ENCODE measurements around the gene UNC93B1.
A peak's percentile ranks its signal among the peaks of the same experiment; 100 is the strongest.

UNC93B1 gene

DNA sequence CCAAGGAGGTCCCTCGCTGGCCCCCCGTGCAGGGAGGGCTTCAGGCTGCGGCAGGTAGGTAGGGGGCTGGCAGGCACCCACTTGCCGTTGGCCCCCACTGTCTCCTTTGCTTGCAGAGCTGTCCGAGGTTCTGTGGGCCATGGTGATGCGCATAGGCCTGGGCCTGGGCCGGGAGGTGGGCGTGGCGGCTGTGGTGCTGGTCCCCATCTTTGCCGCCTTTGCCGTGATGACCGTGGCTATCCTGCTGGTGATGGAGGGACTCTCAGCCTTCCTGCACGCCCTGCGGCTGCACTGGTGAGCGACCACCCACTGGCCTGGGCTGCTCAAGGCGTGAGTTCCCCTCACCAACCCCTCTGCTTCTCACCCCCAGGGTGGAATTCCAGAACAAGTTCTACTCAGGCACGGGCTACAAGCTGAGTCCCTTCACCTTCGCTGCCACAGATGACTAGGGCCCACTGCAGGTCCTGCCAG lies 46.5 kb upstream of the UNC93B1 start:
- H3K27ac ChIP-seq, result no peak overlapping the region
- DNase-seq, result no peak
- TF ChIP-seq, protein P1, sequence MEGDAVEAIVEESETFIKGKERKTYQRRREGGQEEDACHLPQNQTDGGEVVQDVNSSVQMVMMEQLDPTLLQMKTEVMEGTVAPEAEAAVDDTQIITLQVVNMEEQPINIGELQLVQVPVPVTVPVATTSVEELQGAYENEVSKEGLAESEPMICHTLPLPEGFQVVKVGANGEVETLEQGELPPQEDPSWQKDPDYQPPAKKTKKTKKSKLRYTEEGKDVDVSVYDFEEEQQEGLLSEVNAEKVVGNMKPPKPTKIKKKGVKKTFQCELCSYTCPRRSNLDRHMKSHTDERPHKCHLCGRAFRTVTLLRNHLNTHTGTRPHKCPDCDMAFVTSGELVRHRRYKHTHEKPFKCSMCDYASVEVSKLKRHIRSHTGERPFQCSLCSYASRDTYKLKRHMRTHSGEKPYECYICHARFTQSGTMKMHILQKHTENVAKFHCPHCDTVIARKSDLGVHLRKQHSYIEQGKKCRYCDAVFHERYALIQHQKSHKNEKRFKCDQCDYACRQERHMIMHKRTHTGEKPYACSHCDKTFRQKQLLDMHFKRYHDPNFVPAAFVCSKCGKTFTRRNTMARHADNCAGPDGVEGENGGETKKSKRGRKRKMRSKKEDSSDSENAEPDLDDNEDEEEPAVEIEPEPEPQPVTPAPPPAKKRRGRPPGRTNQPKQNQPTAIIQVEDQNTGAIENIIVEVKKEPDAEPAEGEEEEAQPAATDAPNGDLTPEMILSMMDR (IDR thresholded peaks at IDR 0.05; ENCODE audit: low read depth, low read length), result no peak

DNA sequence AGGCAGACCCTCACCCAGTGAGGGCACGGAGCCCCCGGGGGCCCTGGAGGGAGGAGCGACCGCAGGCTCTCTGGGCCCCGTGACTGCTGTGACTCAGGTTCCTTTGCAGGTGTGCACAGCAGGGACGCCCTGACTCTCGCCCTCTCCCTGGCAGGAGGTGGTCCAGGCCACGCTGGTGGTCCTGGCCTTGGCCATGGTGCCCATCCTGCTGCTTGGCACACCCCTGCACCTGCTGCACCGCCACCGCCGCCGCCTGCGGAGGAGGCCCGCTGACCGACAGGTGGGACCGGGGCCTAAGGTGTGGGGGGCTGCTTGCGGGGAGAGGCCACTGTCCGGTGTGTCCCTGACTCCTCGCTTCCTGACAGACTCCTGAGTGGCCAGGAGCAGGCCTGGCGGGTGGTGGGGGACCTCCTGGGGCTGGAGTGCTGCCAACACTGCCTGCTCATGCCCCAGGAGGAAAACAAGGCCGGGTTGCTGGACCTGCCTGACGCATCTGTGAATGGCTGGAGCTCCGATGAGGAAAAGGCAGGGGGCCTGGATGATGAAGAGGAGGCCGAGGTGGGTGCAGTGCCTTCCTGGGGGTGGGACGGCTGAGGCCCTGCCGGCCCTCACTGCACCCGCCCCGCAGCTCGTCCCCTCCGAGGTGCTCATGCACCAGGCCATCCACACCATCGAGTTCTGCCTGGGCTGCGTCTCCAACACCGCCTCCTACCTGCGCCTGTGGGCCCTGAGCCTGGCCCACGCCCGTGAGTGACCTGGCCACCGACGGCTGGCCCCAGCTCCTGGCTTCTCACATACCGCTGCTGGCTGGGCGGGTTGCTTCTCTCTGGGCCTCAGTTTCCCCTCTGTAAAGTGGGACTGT lies 45.8 kb upstream of the UNC93B1 start:
- H3K4me3 ChIP-seq (ENCODE audit: low read depth, low read length), result no peak overlapping the region
- TF ChIP-seq, protein P1 (IDR thresholded peaks at IDR 0.05; ENCODE audit: low read depth, low read length), result 0 out of 2 replicates have a peak, but pooled peaks have one; percentile 9
- no peaks in the 10 kb centered on the region for H3K9me3 ChIP-seq (ENCODE audit: severe bottlenecking)
- no peak overlapping the region for H3K27ac ChIP-seq
- H3K36me3 ChIP-seq, result no peaks in the 10 kb centered on the region
- no peaks in the 10 kb centered on the region for H3K27me3 ChIP-seq (ENCODE audit: insufficient read depth, low read depth, severe bottlenecking)
- no peak for DNase-seq

More for the DNA sequence above, 46.5 kb upstream of the UNC93B1 start:
- Histone ChIP-seq H3K36me3 (no peaks in the 10 kb centered on the region), H3K27me3 (ENCODE audit: insufficient read depth, low read depth, severe bottlenecking) (no peaks in the 10 kb centered on the region), H3K4me3 (ENCODE audit: low read depth, low read length) (no peak overlapping the region), H3K9me3 (ENCODE audit: severe bottlenecking) (no peaks in the 10 kb centered on the region)

DNA sequence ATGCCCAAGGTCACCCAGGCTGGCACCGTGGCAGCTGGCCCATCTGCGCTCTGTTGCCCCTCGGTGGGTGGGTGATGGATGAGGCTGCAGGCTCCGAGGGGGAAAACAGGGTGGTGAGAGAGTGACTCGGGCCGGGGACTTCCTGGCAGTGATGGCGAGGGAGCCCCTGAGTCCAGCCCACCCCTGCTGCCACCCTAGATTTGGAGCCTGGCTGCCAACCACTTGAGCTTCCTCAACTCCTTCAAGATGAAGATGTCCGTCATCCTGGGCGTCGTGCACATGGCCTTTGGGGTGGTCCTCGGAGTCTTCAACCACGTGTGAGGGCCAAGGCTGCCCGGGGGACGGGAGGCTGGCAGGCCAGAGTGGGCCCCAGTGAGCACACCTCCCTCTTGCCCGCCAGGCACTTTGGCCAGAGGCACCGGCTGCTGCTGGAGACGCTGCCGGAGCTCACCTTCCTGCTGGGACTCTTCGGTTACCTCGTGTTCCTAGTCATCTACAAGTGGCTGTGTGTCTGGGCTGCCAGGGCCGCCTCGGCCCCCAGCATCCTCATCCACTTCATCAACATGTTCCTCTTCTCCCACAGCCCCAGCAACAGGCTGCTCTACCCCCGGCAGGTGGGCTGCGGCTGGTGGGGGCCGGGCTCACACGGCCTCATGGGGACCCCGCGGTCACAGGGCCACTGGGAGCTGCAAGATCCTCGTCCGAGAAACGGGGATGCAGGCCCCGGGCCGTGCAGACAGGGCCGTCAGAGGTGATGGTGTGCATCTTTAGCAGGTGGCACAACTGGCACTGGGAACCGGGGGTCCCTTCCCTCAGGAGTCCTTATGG lies 45.0 kb upstream of the UNC93B1 start:
- H3K27ac ChIP-seq, result no peak overlapping the region

DNA sequence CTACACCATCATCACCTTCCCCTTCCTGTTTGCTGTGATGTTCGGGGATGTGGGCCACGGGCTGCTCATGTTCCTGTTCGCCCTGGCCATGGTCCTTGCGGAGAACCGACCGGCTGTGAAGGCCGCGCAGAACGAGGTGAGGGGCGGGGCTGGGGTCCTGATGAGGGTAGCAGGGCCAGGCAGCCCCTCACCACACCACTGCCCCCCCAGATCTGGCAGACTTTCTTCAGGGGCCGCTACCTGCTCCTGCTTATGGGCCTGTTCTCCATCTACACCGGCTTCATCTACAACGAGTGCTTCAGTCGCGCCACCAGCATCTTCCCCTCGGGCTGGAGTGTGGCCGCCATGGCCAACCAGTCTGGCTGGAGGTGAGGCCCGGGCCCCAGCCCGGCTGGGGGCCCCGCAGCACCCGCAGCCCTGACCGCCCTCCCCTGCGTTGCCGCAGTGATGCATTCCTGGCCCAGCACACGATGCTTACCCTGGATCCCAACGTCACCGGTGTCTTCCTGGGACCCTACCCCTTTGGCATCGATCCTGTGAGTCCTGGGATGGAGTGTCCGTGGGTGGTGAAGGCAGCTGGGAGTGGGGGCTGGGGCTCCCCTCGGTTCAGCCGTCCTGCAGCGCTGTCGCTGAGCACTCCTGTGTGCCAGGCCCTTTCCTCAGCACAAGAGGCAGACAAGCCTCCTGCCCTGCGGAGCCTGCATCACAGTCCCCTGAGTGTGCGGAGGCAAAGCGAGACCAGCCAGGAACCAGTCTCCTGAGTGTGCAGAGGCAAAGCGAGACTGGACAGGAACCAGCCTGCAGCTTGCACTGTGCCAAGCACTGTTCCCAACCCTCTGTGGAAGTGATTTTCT lies 43.8 kb upstream of the UNC93B1 start:
- Histone ChIP-seq H3K27me3 (ENCODE audit: insufficient read depth, low read depth, severe bottlenecking) (no peaks in the 10 kb centered on the region), H3K27ac (no peak overlapping the region), H3K9me3 (ENCODE audit: severe bottlenecking) (no peaks in the 10 kb centered on the region), H3K4me3 (ENCODE audit: low read depth, low read length) (no peak overlapping the region), H3K36me3 (no peaks in the 10 kb centered on the region)
- DNase-seq, result no peak
- TF ChIP-seq, protein P1 (IDR thresholded peaks at IDR 0.05; ENCODE audit: low read depth, low read length), result no peak

More for the DNA sequence above, 45.0 kb upstream of the UNC93B1 start:
- no peaks in the 10 kb centered on the region for H3K9me3 ChIP-seq (ENCODE audit: severe bottlenecking)
- TF ChIP-seq, protein P1 (IDR thresholded peaks at IDR 0.05; ENCODE audit: low read depth, low read length), result no peak
- H3K27me3 ChIP-seq (ENCODE audit: insufficient read depth, low read depth, severe bottlenecking), result no peaks in the 10 kb centered on the region
- DNase-seq, result no peak
- no peak overlapping the region for H3K4me3 ChIP-seq (ENCODE audit: low read depth, low read length)
- H3K36me3 ChIP-seq, result no peaks in the 10 kb centered on the region

DNA sequence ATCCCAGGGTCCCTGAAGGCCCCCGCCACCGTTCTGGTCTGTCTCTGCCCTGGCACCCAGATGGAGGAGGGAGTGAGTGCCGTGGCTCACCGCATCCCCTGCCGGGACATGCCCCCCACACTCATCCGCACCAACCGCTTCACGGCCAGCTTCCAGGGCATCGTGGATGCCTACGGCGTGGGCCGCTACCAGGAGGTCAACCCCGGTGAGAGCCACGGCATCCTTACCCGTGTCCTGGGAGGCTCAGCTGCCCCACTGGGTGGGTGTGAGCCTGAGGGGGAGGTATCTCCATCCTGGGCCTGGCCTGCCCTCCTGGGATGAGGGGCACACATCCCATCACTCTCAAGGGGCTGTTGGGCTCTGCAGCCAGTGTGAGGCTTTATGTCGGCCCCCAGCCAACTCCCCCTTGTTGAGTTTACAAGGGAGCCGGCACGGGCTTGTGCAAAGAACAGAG lies 41.0 kb upstream of the UNC93B1 start:
- Histone ChIP-seq H3K27ac (no peak overlapping the region), H3K27me3 (ENCODE audit: insufficient read depth, low read depth, severe bottlenecking) (no peaks in the 10 kb centered on the region), H3K9me3 (ENCODE audit: severe bottlenecking) (no peaks in the 10 kb centered on the region), H3K36me3 (no peaks in the 10 kb centered on the region), H3K4me3 (ENCODE audit: low read depth, low read length) (no peak overlapping the region)
- TF ChIP-seq, protein P1 (IDR thresholded peaks at IDR 0.05; ENCODE audit: low read depth, low read length), result no peak
- DNase-seq, result no peak

All from WERI-Rb-1 (cell line).